Activated CD8-positive, alpha-beta memory T cell treated with anti-CD3 and anti-CD28 coated beads for 1 hour (primary cell): Measurements from ENCODE around the gene PWWP2B.

Experiments
- DNase-seq, 2 donors: peaks; one replicate each; pipeline ENCODE4 v3.0.0-alpha.2; 2020; ENCODE audit warnings: low read depth in 1 of 2; ENCODE audit errors: extremely low read depth in 1 of 2

The PWWP2B gene

DNA sequence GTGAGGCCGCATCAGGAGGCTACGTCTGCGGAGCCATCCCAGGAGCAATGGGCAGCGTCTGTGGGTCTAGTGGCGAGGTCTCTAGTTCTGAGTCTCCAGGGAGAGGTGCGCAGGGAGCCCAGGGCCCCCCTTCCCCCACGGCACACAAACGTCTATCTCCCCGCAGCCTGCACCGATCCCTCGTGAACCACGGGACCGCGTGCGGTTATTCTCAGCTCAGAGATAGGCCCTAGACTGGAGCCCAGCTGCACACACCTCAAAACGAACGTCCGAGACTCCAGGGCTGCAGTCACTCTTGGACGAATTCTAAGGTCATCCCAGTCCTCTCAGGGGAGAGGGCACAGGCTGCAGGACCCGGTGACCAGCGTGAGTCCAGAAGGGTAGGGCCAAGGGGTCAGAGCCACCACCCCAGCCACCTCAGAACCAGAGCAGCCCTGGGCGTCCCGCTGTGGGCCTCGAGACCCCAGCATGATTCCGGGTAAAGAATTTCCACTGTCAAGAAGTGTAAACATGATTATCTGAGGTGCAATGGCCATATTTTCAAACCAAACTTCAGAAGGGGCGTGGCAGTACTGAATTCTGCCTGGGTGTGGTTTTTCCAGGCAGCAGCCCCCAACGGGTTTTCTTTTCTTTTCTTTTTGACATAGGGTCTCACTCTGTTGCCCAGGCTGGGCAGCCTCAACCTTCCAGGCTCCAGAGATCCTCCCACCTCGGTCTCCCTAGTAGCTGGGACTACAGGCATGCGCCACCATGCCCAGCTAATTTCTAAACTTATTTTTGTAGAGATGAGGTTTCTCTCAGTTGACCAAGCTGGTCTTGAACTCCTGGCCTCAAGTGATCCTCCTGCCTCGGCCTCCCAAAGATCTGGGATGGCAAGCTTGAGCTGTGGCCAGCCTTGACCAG lies 57.5 kb downstream of the PWWP2B start:
- DNase-seq, result no peak

DNA sequence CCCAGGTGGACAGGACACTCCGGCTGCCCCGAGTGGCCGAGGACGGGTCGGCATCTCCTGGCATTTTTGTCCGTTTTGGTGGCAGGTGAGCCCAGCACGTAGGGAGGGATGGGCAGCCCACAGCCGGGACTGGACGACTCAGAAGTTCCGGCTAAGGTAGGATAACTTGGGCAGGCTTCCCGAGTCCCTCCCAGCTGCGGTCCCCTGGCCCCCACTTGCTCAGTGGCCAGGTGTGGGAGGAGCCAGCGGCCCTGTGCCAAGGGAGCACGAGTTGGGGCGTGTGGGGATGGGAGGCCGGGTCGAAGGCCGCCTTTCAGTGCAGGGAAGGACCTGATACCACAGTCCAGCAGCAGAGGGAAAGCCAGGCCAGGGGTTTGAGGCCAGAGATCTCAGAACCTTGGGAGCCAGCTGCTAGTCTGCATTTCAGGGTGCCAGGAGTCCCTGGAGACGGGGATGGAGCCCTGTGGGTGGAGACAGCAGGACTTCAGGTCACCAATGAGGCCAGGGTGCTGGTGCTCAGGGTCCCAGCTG lies 58.5 kb downstream of the PWWP2B start:
- DNase-seq, result no peak

DNA sequence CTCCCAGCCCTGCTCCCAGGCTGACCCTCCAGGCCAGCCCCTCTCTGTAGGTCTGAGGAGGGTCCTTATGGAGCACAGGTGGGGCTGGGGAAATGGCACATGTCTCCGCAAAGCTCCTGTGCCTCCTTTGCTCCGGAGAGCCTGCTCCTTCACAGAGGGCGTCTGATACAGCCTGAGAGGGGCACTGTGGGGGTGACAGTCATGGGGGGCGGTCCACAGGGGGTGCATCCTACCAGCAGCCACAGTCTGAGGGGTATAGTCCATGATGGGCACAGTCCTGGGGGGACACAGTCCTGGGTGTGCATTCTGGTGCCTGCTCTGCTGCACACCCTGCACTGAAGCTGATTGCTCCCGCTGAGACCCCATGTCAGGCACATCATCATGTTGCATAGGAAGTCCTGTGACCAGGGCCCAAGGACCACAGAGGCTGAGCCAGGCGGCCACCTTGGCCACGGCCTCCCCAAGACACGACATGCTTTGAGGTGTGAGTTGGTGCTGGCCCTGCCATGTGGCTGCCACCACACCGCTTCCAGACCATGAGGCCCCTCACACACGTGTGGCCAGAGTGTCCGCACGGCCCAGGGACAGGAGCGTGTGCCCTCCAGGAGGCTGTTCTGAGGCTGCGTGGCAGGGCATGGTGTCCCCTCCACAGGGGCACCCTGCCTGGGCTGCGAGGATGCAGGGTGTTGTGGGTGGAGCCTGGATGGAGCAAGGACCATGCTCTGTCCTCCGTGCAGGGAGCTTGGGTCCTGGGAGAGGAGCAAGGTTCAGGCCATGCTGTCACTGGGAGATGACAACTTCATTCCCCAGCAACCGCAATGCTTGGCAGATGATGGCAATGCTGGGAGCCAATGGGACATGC lies 59.2 kb downstream of the PWWP2B start:
- DNase-seq, result no peak

DNA sequence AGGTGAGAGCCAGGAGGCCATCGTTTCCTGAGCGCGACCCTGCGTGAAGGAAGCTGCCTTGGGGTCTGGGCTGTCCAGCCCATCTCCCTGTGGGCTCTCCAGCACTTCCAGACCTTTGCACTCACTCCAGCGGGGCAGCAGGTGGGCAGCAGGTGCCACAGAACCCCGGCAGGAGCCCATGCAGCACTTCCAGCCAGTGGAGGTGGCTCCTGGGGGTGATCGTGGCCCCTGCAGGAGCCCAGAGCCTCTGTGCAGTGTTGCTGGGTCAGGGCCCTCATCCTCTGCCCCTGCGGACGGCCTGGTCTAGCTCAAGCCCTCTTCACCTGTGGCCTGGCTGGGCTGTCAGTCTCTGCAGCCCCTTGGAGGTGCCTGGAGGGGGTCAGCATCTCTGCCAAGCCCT lies 59.9 kb downstream of the PWWP2B start:
- DNase-seq, result no peak

GRCh38 chr10:132457328-132458070 lies 60.5 kb downstream of the PWWP2B start:
- DNase-seq, result no peak

GRCh38 chr10:132458071-132458585 lies 61.1 kb downstream of the PWWP2B start:
- no peak for DNase-seq

DNA sequence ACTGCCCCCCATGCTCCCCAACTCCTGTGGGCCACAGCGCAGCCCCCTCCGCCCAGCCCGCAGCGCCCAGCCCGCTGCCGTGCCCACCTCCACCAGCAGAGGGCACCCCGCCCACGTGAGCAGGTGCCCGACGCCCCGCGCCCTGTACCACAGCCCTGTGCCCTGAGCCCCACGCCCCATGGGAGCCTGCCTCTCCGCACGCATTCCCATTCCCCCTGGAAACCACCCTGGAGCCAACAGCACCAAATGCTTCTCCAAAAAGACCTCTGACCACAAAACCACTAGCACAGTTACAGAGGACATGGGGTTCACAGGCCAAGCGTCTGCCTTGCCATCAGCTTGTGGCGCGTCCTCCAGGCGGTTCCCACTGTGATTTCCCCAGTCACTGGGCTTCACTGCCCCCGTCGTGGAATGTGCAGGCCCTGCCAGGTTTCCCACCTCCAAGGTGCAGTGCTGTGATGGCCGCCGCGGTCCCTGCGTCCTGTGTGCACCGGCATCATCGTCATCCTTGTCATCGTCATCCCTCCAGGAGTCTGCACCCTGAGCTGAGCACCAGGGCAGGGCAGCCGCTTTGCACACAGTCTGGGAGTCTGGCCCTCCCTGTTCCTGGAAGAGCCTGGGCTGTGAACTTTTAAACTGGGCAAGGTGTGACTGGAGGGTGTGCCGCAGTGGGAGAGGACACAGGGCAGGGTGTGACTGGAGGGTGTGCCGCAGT lies 61.7 kb downstream of the PWWP2B start:
- peak in 1 of 2 donors; percentile 56 for DNase-seq

DNA sequence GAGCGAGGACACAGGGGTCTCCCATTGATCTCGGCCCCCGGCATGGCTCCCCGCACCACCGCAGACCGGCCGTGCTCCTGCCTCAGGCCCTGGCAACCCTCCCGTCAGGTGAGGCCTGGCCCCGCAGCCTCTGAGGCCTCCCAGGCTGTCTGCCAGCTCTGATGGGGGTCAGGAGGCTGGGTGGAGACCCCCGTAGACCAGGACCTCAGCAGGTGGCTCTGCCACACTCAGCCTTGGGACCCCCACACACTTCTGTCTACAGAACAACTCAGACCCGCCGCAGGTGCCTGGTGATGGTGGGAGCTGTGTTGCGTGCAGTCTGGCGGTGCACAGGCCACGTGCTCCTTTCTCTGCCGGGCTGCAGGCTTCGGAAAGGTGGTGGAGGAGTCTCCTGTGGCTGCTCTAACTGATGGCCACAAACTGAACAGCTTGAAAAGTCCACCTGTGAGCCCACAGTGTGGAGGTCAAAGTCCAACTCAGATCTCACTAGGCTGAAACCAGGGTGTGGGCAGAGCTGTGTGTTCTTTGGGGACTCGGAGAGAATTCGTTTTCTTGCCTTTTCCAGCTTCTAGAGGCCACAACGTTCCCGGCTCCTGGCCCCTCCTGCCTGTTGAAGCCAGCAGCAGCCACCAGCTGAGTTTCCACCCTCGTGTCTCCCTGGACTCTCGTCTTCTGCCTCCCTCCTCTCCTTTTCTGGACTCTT lies 62.5 kb downstream of the PWWP2B start:
- DNase-seq, result no peak

- no peak for DNase-seq
These were observed 63.1 kb downstream of the PWWP2B start for GRCh38 chr10:132460071-132460470.

GRCh38 chr10:132460691-132461090 lies 63.7 kb downstream of the PWWP2B start:
- no peak for DNase-seq

DNA sequence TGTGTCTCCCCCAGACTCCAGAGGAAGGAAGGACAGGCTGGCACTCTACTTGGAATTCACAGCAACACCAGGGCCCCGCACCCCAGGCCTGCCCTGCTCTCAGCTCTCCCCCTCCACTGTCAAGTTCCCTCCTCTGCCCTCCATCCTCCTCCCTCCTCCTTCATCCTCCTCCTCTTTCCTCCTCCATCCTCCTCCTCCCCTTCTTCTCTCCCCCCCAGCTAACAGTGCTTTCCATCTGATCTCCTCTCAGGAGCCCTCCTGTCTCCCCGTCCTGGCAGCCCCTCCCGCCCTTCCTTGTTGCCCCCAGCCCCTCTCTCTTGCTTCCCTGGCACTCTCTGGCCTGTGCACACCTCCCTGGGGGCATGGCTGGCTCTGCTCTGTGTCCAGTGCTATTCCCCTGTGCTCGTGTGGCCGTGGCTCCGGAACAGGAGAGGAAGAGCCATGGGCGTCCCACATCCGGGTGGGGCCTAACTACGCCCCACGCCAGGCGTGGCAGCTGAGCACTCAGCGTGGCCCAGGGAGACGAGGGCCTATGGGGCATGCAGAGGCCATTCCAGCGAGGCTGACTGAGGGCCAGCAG lies 64.2 kb downstream of the PWWP2B start:
- no peak for DNase-seq

DNA sequence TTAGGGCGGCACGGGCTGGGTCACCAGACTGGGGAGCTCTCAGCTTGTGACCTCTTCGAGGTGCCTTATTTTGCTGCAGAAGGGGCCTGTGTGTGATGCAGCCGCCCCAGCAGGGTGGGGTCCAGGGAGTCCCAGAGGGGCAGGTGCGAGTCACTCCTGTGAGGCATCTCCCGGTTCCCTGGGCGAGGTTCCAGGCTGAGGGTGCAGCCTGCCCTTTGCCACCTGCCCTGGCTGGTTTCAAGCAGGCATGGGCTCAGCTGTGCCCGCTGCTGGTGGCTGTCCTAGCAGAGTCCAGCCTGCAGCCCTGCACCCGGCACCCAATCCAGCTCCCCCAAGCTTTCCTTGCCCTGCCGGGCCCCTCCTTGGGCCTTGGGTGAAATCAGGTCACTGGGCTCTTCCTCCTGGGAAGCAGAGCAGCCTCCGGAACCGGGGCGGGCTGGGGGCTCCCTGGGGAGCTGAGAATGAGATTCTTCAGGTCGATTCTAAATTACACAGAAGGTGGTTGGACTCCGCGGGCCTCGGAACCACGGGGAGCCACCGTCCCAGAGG lies 64.8 kb downstream of the PWWP2B start:
- DNase-seq, result no peak

GRCh38 chr10:132462463-132463332 lies 65.7 kb downstream of the PWWP2B start:
- no peak for DNase-seq

DNA sequence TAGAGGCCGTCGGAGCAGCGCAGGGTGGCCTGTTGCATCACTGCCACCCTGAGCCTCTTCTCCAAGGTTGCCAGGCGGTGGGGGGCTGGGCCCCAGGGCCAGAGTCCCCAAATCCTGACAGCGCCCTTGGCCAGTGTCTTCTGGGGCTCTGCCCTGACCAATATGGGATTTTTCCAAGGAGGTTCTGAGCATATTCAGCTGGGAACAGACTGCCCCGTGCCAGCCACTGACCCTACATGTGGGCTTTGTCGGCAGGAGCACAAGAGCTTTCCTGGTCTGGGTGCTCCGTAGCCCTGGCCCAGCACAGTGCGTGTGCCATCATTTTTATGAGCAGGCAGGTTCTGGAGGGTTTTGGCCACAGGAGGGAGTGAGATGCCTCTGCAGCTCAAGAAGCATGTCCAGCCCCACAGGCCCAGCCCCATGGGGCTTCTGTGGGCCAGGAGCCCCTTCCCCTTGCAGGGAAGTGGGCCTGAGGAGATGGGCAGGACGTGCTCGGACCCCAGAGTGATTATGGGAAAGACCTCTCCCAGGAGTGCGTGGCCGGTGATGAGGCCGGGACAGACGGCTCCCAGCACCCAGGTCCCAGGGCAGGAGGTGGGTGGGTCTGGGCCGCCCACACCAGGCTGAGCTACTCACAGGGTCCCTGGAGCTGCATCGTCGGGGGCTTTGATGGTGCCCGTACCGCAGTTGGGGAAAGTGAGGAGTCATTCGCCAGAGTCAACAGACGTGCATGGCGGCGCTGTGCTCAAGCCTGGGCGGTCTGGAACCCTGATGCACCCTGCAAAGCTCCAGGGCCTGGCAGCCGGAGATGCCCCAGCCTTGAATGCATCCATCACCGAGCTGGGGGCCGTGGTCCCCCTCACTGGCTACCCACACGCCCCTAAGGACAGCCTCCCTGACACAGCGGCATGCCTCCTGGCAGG lies 66.6 kb downstream of the PWWP2B start:
- DNase-seq, result no peak

GRCh38 chr10:132464256-132465192 lies 67.5 kb downstream of the PWWP2B start:
- no peak for DNase-seq
